PC-9 (cell line): Measurements from ENCODE around the gene GPR151.

Experiments
- EZH2 ChIP-seq: fragments of 200-600 bp; sonication (generic); IDR thresholded peaks from 2 replicates; pipeline ENCODE4 v1.8.0; 2017; ENCODE audit warnings: antibody characterized with exemption, low read depth
- TF ChIP-seq, protein P1 (sequence below): fragments of 200-600 bp; sonication (generic); conservative IDR thresholded peaks from 2 replicates; pipeline ENCODE4 v1.6.1; 2017; ENCODE audit warnings: mixed run types, antibody characterized with exemption, mild to moderate bottlenecking, moderate library complexity

DNA sequence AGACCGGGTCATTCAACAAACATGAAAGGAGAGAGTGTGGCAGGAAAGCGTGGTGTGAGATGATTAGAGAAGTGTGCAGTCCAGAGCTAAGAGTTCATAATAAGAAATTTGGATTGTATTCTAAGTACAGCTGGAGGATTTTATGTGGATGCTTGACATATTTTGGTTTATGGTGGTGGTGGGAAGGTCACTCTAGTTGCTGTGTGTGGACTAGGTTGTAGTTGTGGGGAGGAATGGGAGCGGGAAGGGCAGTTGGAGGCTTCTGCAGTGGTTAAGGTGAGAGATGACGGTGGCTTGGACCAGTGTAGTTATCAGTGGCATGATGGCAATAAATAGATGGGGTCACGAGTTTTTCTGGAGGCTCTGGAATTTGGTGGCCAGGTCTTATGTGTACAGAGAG lies 45.7 kb upstream of the GPR151 start:
- TF ChIP-seq, protein P1, sequence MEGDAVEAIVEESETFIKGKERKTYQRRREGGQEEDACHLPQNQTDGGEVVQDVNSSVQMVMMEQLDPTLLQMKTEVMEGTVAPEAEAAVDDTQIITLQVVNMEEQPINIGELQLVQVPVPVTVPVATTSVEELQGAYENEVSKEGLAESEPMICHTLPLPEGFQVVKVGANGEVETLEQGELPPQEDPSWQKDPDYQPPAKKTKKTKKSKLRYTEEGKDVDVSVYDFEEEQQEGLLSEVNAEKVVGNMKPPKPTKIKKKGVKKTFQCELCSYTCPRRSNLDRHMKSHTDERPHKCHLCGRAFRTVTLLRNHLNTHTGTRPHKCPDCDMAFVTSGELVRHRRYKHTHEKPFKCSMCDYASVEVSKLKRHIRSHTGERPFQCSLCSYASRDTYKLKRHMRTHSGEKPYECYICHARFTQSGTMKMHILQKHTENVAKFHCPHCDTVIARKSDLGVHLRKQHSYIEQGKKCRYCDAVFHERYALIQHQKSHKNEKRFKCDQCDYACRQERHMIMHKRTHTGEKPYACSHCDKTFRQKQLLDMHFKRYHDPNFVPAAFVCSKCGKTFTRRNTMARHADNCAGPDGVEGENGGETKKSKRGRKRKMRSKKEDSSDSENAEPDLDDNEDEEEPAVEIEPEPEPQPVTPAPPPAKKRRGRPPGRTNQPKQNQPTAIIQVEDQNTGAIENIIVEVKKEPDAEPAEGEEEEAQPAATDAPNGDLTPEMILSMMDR = no peak
- TF ChIP-seq EZH2 = no peak
